GM18520 (cell line): ENCODE results near the gene MMP12.

Source experiments
- ATAC-seq: cut with Tn5 transposase; IDR thresholded peaks from one replicate; pipeline ENCODE4 v1.9.1; 2021; ENCODE audit not compliant: unreplicated experiment

MMP12 gene

GRCh38 chr11:102850973-102851745 is 23.6 kb downstream of the MMP12 start:
- ATAC-seq: no peak

GRCh38 chr11:102849311-102849710 is 25.5 kb downstream of the MMP12 start:
- no peak for ATAC-seq

GRCh38 chr11:102846292-102846691 is 28.5 kb downstream of the MMP12 start:
- ATAC-seq: no peak

GRCh38 chr11:102843489-102843888 is 31.3 kb downstream of the MMP12 start, which contains the start of gene MMP3:
Gene MMP3, minus strand, starts transcription at chr11:102843609. Its CDS starts 63 bp downstream, at chr11:102843546.
- no peak for ATAC-seq

GRCh38 chr11:102842930-102843329 is 31.9 kb downstream of the MMP12 start:
- ATAC-seq: no peak

- no peak for ATAC-seq
These were observed 34.8 kb downstream of the MMP12 start for GRCh38 chr11:102840018-102840417.

GRCh38 chr11:102837646-102838045 is 37.1 kb downstream of the MMP12 start:
- no peak for ATAC-seq

GRCh38 chr11:102837156-102837555 is 37.6 kb downstream of the MMP12 start:
- no peak for ATAC-seq

GRCh38 chr11:102836290-102836875 is 38.4 kb downstream of the MMP12 start:
- no peak for ATAC-seq

GRCh38 chr11:102833731-102834130 is 41.1 kb downstream of the MMP12 start:
- ATAC-seq: no peak

- no peak for ATAC-seq
These were observed 42.2 kb downstream of the MMP12 start for GRCh38 chr11:102832612-102833011.

- no peak for ATAC-seq
These were observed 43.0 kb downstream of the MMP12 start for GRCh38 chr11:102831489-102832440.

- no peak for ATAC-seq
These were observed 43.7 kb downstream of the MMP12 start for GRCh38 chr11:102831128-102831488.

GRCh38 chr11:102830001-102830727 is 44.6 kb downstream of the MMP12 start:
- ATAC-seq: no peak

GRCh38 chr11:102829316-102830000 is 45.3 kb downstream of the MMP12 start:
- no peak for ATAC-seq

- no peak for ATAC-seq
These were observed 50.2 kb downstream of the MMP12 start for GRCh38 chr11:102824556-102824955.

GRCh38 chr11:102819491-102819890 is 55.3 kb downstream of the MMP12 start:
- ATAC-seq: no peak

- ATAC-seq: no peak
These were observed 61.3 kb downstream of the MMP12 start for GRCh38 chr11:102813484-102813883.
